22Rv1 (cell line): ENCODE data around the gene GARS1.

Experiments used
- H3K27ac ChIP-seq: fragments of 450-650 bp; 2 replicates; pipeline ENCODE4 v1.5.1; 2017
- CTCF ChIP-seq: fragments of 450-650 bp; IDR thresholded peaks from 2 replicates; pipeline ENCODE4 v1.5.1; 2017; ENCODE audit warnings: mild to moderate bottlenecking
- ZFX ChIP-seq: fragments of 450-650 bp; IDR thresholded peaks from 2 replicates; pipeline ENCODE4 v1.6.1; 2017; ENCODE audit warnings: antibody characterized with exemption, borderline replicate concordance

Gene GARS1

GRCh38 chr7:30605832-30606231, 11.2 kb downstream of the GARS1 start:
- no peak overlapping the region for H3K27ac ChIP-seq
- TF ChIP-seq ZFX: no peak
- no peak for TF ChIP-seq CTCF

GRCh38 chr7:30612658-30613265, 18.1 kb downstream of the GARS1 start:
- TF ChIP-seq CTCF (no peak), ZFX (no peak)
- no peak overlapping the region for H3K27ac ChIP-seq

- no peak overlapping the region for H3K27ac ChIP-seq
- TF ChIP-seq ZFX: no peak
- TF ChIP-seq CTCF: no peak
Observed at GRCh38 chr7:30613366-30614325, 19.0 kb downstream of the GARS1 start.

- TF ChIP-seq CTCF (no peak), ZFX (no peak)
- H3K27ac ChIP-seq: peak overlapping the region; percentile 41
Observed at GRCh38 chr7:30616318-30616717, 21.6 kb downstream of the GARS1 start.

GRCh38 chr7:30617359-30617758, 22.7 kb downstream of the GARS1 start:
- TF ChIP-seq CTCF (no peak), ZFX (no peak)
- peak overlapping the region; percentile 41 for H3K27ac ChIP-seq

GRCh38 chr7:30618080-30618676, 23.5 kb downstream of the GARS1 start:
- no peak for TF ChIP-seq ZFX
- H3K27ac ChIP-seq: peak overlapping the region; percentile 41

- TF ChIP-seq ZFX (no peak), CTCF (no peak)
- no peak overlapping the region for H3K27ac ChIP-seq
Observed at GRCh38 chr7:30618961-30619360, 24.3 kb downstream of the GARS1 start.
